ENCODE measurements around the gene PPM1H.

- no peak for TF ChIP-seq CTCF (IDR thresholded peaks at IDR 0.05)
- TF ChIP-seq POLR2A (IDR thresholded peaks at IDR 0.05): no peak
These were observed 240.3 kb downstream of the PPM1H start for GRCh38 chr12:62694632-62695031.
